ENCODE measurements around the gene BCL11A. TPM values are rescaled to one million over a fixed set of nuclear protein-coding genes. Genes with fewer than 3 reads are reported as not detected.
A peak's percentile ranks its signal among the peaks of the same experiment; 100 is the strongest.

BCL11A gene
- total and polyA plus RNA-seq, 12 donors = 3.2 to 38.5 (median 22.7) TPM

GRCh38 chr2:60567919-60568768 lies 14.7 kb upstream of the BCL11A start:
- intact Hi-C loops (cut with DNase I) = loop anchor here in 4 of 10 donors (5.0 to 10.0 kb wide), 3 partner anchors 1263 to 1806 kb away; no protein-coding TSS in a partner anchor
- no peak overlapping the region for H3K27ac ChIP-seq
- no peak for ATAC-seq
- H3K9me3 ChIP-seq = no peaks in the 10 kb centered on the region
- H3K4me1 ChIP-seq = peaks cover 0 to 10% (median 4%) of the 10 kb centered on the region in 9 donors
- H3K36me3 ChIP-seq = no peaks in the 10 kb centered on the region
- 27 to 33% methylated on average over 11 of the region's 11 CpGs for WGBS, 2 donors
- peaks cover 0 to 98% (median 93%) of the 10 kb centered on the region in 7 donors for H3K27me3 ChIP-seq
- no peak overlapping the region for H3K4me3 ChIP-seq
- TF ChIP-seq, protein P1, sequence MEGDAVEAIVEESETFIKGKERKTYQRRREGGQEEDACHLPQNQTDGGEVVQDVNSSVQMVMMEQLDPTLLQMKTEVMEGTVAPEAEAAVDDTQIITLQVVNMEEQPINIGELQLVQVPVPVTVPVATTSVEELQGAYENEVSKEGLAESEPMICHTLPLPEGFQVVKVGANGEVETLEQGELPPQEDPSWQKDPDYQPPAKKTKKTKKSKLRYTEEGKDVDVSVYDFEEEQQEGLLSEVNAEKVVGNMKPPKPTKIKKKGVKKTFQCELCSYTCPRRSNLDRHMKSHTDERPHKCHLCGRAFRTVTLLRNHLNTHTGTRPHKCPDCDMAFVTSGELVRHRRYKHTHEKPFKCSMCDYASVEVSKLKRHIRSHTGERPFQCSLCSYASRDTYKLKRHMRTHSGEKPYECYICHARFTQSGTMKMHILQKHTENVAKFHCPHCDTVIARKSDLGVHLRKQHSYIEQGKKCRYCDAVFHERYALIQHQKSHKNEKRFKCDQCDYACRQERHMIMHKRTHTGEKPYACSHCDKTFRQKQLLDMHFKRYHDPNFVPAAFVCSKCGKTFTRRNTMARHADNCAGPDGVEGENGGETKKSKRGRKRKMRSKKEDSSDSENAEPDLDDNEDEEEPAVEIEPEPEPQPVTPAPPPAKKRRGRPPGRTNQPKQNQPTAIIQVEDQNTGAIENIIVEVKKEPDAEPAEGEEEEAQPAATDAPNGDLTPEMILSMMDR (IDR thresholded peaks at IDR 0.05) = no peak
- DNase-seq = no peak

GRCh38 chr2:60567096-60567495 lies 13.6 kb upstream of the BCL11A start:
- Histone ChIP-seq H3K4me3 (no peak overlapping the region), H3K27ac (no peak overlapping the region), H3K27me3 (peaks cover 0 to 98% (median 92%) of the 10 kb centered on the region in 7 donors), H3K4me1 (peaks cover 0 to 10% (median 4%) of the 10 kb centered on the region in 9 donors), H3K36me3 (no peaks in the 10 kb centered on the region), H3K9me3 (no peaks in the 10 kb centered on the region)
- TF ChIP-seq, protein P1 (IDR thresholded peaks at IDR 0.05) = no peak
- ATAC-seq = no peak
- no peak for DNase-seq
- intact Hi-C loops (cut with DNase I) = loop anchor here in 4 of 10 donors (5.0 to 10.0 kb wide), 3 partner anchors 1262 to 1805 kb away; no protein-coding TSS in a partner anchor
- WGBS, 2 donors = 89 to 95% methylated on average over 4 of the region's 4 CpGs

DNA sequence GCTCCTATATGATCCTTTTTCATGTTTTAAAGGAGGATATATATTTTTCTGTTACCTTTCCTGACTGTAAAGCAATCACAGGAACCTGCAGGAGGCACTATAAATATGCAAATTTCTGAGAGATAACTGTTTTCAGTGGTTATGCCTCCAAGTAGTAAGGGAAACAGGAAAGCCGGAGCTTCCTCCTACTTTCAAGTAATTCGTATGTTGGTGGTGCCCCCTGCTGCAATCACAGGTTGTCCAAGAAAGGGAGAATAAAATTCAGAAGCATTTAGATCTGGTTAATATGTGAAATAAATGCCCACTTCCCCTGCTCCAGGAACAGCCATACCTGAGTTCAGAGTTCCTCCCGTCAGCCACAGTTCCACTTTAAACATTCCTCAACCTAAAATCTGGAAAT lies 12.0 kb upstream of the BCL11A start:
- Histone ChIP-seq H3K4me3 (no peak overlapping the region), H3K9me3 (no peaks in the 10 kb centered on the region), H3K27ac (no peak overlapping the region), H3K36me3 (no peaks in the 10 kb centered on the region), H3K27me3 (peaks cover 0 to 94% (median 83%) of the 10 kb centered on the region in 7 donors), H3K4me1 (peaks cover 0 to 10% (median 4%) of the 10 kb centered on the region in 9 donors)
- ATAC-seq (no peak), DNase-seq (no peak)
- TF ChIP-seq, protein P1 (IDR thresholded peaks at IDR 0.05) = peak in 7 of 9 donors; percentile 7 to 44 (median 29)
- intact Hi-C loops (cut with DNase I) = loop anchor here in 4 of 10 donors (5.0 to 10.0 kb wide), 3 partner anchors 1261 to 1803 kb away; no protein-coding TSS in a partner anchor
- 18 to 21% methylated on average over 3 of the region's 3 CpGs for WGBS, 2 donors

DNA sequence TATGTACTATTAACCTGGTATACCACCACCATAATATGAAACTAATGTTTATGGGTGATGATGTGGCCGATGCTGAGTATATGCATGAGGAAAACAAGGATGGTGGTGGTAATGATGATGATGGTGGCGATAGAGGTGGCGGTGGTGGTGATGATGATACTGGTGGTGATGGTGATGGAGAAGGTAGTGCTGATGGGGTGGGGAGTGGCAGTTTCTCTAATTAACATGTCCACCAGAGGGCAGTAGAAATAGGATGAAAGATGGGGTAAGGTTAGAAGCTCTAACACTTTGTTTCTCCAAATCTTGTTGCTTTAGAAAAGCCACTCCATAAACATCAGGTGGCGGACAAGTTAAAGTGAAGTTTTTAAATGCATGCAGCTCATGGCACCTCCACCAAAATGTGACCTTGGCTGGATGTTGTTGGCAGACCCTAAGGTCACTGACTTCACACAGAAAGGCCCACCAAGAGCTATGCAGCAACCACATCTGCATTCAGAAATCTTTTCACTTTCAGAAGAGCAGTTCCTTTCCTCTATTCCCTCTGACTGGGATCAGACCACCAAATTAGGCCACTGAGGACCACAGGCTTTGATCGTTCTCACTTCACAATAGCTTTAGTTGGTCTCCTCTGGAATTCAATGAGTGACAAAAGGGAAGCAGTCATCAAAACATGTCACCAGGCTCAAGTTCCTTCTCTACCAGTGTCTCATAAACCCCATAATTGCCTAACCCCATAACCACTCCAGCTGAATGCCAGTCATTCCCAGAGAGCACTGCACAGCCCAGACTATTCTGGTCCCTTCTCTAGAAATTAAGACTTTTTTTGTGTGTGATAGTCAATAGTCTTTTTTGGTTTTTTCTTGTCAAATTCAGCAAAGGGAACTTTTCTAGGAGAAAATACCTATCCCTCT lies 7.5 kb upstream of the BCL11A start:
- ATAC-seq (peak in 2 of 8 donors; percentile 52 to 71), DNase-seq (no peak)
- TF ChIP-seq, protein P1 (IDR thresholded peaks at IDR 0.05) = peak in 7 of 9 donors; percentile 38 to 52 (median 47)
- Histone ChIP-seq H3K27ac (no peak overlapping the region), H3K27me3 (peaks cover 0 to 87% (median 78%) of the 10 kb centered on the region in 7 donors), H3K9me3 (no peaks in the 10 kb centered on the region), H3K36me3 (no peaks in the 10 kb centered on the region), H3K4me1 (peaks cover 0 to 16% (median 4%) of the 10 kb centered on the region in 9 donors), H3K4me3 (no peak overlapping the region)
- intact Hi-C loops (cut with DNase I) = loop anchor here in 1 of 10 donors (10.0 kb wide), 1 partner anchor 1256 kb away; no protein-coding TSS in a partner anchor
- 71 to 73% methylated on average over 5 of the region's 5 CpGs for WGBS, 2 donors

Data from heart right ventricle (tissue), 16 donors.